SK-N-SH treated with all-trans-retinoic acid at 6 μM for 48 hours (cell line): Measurements from ENCODE around the gene TFDP1.

Experiments used
- ATAC-seq: fragments of 200-7000 bp; cut with Tn5 transposase; 3 replicates; pipeline ENCODE4 v1.9.1; 2020; ENCODE audit warnings: mild to moderate bottlenecking, moderate library complexity
- ARNTL ChIP-seq: fragments of 450-650 bp; formaldehyde crosslinking; IDR thresholded peaks from 2 replicates; pipeline ENCODE4 v1.5.0; 2020; ENCODE audit warnings: low read depth, mild to moderate bottlenecking, moderate library complexity, borderline replicate concordance
- BACH2 ChIP-seq: fragments of 250-450 bp; sonication (Bioruptor Pico); IDR thresholded peaks from 2 replicates; pipeline ENCODE4 v1.9.0; 2021; ENCODE audit warnings: mild to moderate bottlenecking, borderline replicate concordance
- CSDC2 ChIP-seq: fragments of 250-450 bp; sonication (Bioruptor Pico); IDR thresholded peaks from 2 replicates; pipeline ENCODE4 v1.5.0; 2020; ENCODE audit warnings: mild to moderate bottlenecking, moderate library complexity
- CSRNP3 ChIP-seq: fragments of 250-450 bp; sonication (Bioruptor Pico); IDR thresholded peaks from 2 replicates; pipeline ENCODE4 v1.5.1; 2021; ENCODE audit warnings: mild to moderate bottlenecking, moderate library complexity
- ISL1 ChIP-seq: fragments of 250-450 bp; sonication (Bioruptor Pico); IDR thresholded peaks from 2 replicates; pipeline ENCODE4 v2.1.2; 2022; ENCODE audit warnings: mild to moderate bottlenecking, moderate library complexity
- OSR1 ChIP-seq: fragments of 250-450 bp; sonication (Bioruptor Pico); IDR thresholded peaks from 2 replicates; pipeline ENCODE4 v1.8.0; 2022; ENCODE audit warnings: moderate library complexity, mild to moderate bottlenecking, inconsistent platforms
- PATZ1 ChIP-seq: fragments of 250-450 bp; sonication (Bioruptor Pico); IDR thresholded peaks from 2 replicates; pipeline ENCODE4 v1.8.0; 2020; ENCODE audit warnings: mild to moderate bottlenecking, moderate library complexity, borderline replicate concordance
- POU6F1 ChIP-seq: fragments of 250-450 bp; sonication (Bioruptor Pico); IDR thresholded peaks from 2 replicates; pipeline ENCODE4 v1.8.0; 2021; ENCODE audit warnings: low read depth, mild to moderate bottlenecking, moderate library complexity, borderline replicate concordance
- PPARA ChIP-seq: fragments of 250-450 bp; sonication (Bioruptor Pico); IDR thresholded peaks from 2 replicates; pipeline ENCODE4 v1.5.0; 2020; ENCODE audit warnings: mild to moderate bottlenecking, borderline replicate concordance
- TOX ChIP-seq: fragments of 250-450 bp; sonication (Bioruptor Pico); IDR thresholded peaks from 2 replicates; pipeline ENCODE4 v1.8.0; 2021; ENCODE audit warnings: mild to moderate bottlenecking, moderate library complexity, borderline replicate concordance
- TSHZ2 ChIP-seq: fragments of 250-450 bp; sonication (Bioruptor Pico); IDR thresholded peaks from 2 replicates; pipeline ENCODE4 v1.5.0; 2020; ENCODE audit warnings: mild to moderate bottlenecking, moderate library complexity
- ZFP3 ChIP-seq: fragments of 250-450 bp; sonication (Bioruptor Pico); IDR thresholded peaks from 2 replicates; pipeline ENCODE4 v1.5.0; 2020; ENCODE audit warnings: mild to moderate bottlenecking, moderate library complexity
- ZFP30 ChIP-seq: fragments of 450-650 bp; formaldehyde crosslinking; IDR thresholded peaks from 2 replicates; pipeline ENCODE4 v1.5.0; 2022; ENCODE audit warnings: mild to moderate bottlenecking, moderate library complexity
- ZNF70 ChIP-seq: fragments of 450-650 bp; formaldehyde crosslinking; IDR thresholded peaks from 2 replicates; pipeline ENCODE4 v1.5.0; 2020; ENCODE audit warnings: mild to moderate bottlenecking, moderate library complexity
- ZNF8 ChIP-seq: fragments of 450-650 bp; formaldehyde crosslinking; IDR thresholded peaks from 2 replicates; pipeline ENCODE4 v1.5.0; 2020; ENCODE audit warnings: mild to moderate bottlenecking, moderate library complexity

Gene TFDP1

GRCh38 chr13:113545455-113545930 lies 39.1 kb upstream of the TFDP1 start:
- TF ChIP-seq BACH2 (CRISPR knock-in tag), result no peak
- ATAC-seq, result no peak; the same call in 2 of the 3 replicates

GRCh38 chr13:113545931-113546516 lies 38.5 kb upstream of the TFDP1 start:
- no peak; the same call in 2 of the 3 replicates for ATAC-seq
- TF ChIP-seq CSRNP3 (CRISPR knock-in tag), result no peak
- TF ChIP-seq CSDC2 (CRISPR knock-in tag), result no peak
- TF ChIP-seq TOX (CRISPR knock-in tag), result no peak
- no peak for TF ChIP-seq ZFP3
- TF ChIP-seq PATZ1, result no peak
- TF ChIP-seq OSR1 (CRISPR knock-in tag), result no peak

- no peak for TF ChIP-seq CSDC2 (CRISPR knock-in tag)
- no peak for TF ChIP-seq TSHZ2 (CRISPR knock-in tag)
- ATAC-seq, result no peak
Measured at GRCh38 chr13:113546571-113547237, 37.8 kb upstream of the TFDP1 start.

- TF ChIP-seq CSDC2 (CRISPR knock-in tag), result no peak
- no peak for TF ChIP-seq ZFP30
- TF ChIP-seq PATZ1, result no peak
- no peak for TF ChIP-seq PPARA (CRISPR knock-in tag)
- TF ChIP-seq ZNF8 (CRISPR knock-in tag), result no peak
- no peak for TF ChIP-seq CSRNP3 (CRISPR knock-in tag)
- TF ChIP-seq ZNF70, result no peak
- no peak for TF ChIP-seq TSHZ2 (CRISPR knock-in tag)
- no peak for TF ChIP-seq ARNTL (CRISPR knock-in tag)
- TF ChIP-seq POU6F1, result no peak
- no peak for TF ChIP-seq ISL1 (CRISPR knock-in tag)
- no peak for ATAC-seq
Measured at GRCh38 chr13:113547238-113547971, 37.1 kb upstream of the TFDP1 start.
